ENCODE results near the gene SFXN5.

The SFXN5 gene

GRCh38 chr2:72919414-72920317 lies 151.8 kb downstream of the SFXN5 start:
- Mint-ChIP-seq H3K4me1 (peaks cover 28% of the 10 kb centered on the region), H3K27ac (ENCODE audit: low read depth) (no peak overlapping the region), H3K4me3 (peak overlapping the region; percentile 8), H3K9me3 (no peaks in the 10 kb centered on the region), H3K27me3 (peaks cover 84% of the 10 kb centered on the region), H3K36me3 (ENCODE audit: insufficient read depth) (peaks cover 7% of the 10 kb centered on the region)
- ATAC-seq (replicated peaks; ENCODE audit: extremely low read depth, poor library complexity, severe bottlenecking) (no peak), DNase-seq (ENCODE audit: low spot score in 2 of 2) (no peak)

GRCh38 chr2:72917877-72918553 lies 153.5 kb downstream of the SFXN5 start:
- peak overlapping the region; percentile 65 for H3K4me3 Mint-ChIP-seq
- ATAC-seq (replicated peaks; ENCODE audit: extremely low read depth, poor library complexity, severe bottlenecking) (peak; percentile 8), DNase-seq (ENCODE audit: low spot score in 2 of 2) (no peak)
- no peaks in the 10 kb centered on the region for H3K9me3 Mint-ChIP-seq
- peaks cover 87% of the 10 kb centered on the region for H3K27me3 Mint-ChIP-seq
- H3K4me1 Mint-ChIP-seq: peaks cover 38% of the 10 kb centered on the region
- peaks cover 7% of the 10 kb centered on the region for H3K36me3 Mint-ChIP-seq (ENCODE audit: insufficient read depth)
- no peak overlapping the region for H3K27ac Mint-ChIP-seq (ENCODE audit: low read depth)

- peak within 1 kb of the TSS; percentile 58 for H3K27ac Mint-ChIP-seq (ENCODE audit: low read depth)
- peaks cover 7% of the 10 kb centered on the region for H3K36me3 Mint-ChIP-seq (ENCODE audit: insufficient read depth)
- H3K27me3 Mint-ChIP-seq: peaks cover 87% of the 10 kb centered on the region
- ATAC-seq (replicated peaks; ENCODE audit: extremely low read depth, poor library complexity, severe bottlenecking): peak; percentile 17
- H3K4me1 Mint-ChIP-seq: peaks cover 38% of the 10 kb centered on the region
- no peak for DNase-seq (ENCODE audit: low spot score in 2 of 2)
- peak within 1 kb of the TSS; percentile 77 for H3K4me3 Mint-ChIP-seq
- no peaks in the 10 kb centered on the region for H3K9me3 Mint-ChIP-seq
Observed at GRCh38 chr2:72917138-72917876, 154.2 kb downstream of the SFXN5 start, which contains the start of gene EMX1. Gene EMX1, plus strand, starts transcription at chr2:72917519. Its CDS starts 334 bp downstream, at chr2:72917853.

GRCh38 chr2:72916743-72917137 lies 154.8 kb downstream of the SFXN5 start:
- ATAC-seq (replicated peaks; ENCODE audit: extremely low read depth, poor library complexity, severe bottlenecking): no peak
- Mint-ChIP-seq H3K27ac (ENCODE audit: low read depth) (peak overlapping the region; percentile 58), H3K4me1 (peaks cover 38% of the 10 kb centered on the region), H3K9me3 (no peaks in the 10 kb centered on the region), H3K4me3 (peak overlapping the region; percentile 77), H3K36me3 (ENCODE audit: insufficient read depth) (peaks cover 5% of the 10 kb centered on the region), H3K27me3 (peaks cover 87% of the 10 kb centered on the region)
- DNase-seq (ENCODE audit: low spot score in 2 of 2): no peak

- peak overlapping the region; percentile 77 for H3K4me3 Mint-ChIP-seq
Observed at GRCh38 chr2:72915907-72916742, 155.4 kb downstream of the SFXN5 start.

GRCh38 chr2:72915320-72915906 lies 156.1 kb downstream of the SFXN5 start:
- Mint-ChIP-seq H3K27ac (ENCODE audit: low read depth) (no peak overlapping the region), H3K36me3 (ENCODE audit: insufficient read depth) (peaks cover 5% of the 10 kb centered on the region), H3K9me3 (no peaks in the 10 kb centered on the region), H3K4me3 (peak overlapping the region; percentile 77), H3K4me1 (peaks cover 38% of the 10 kb centered on the region), H3K27me3 (peaks cover 87% of the 10 kb centered on the region)
- ATAC-seq (replicated peaks; ENCODE audit: extremely low read depth, poor library complexity, severe bottlenecking) (no peak), DNase-seq (ENCODE audit: low spot score in 2 of 2) (no peak)

More at GRCh38 chr2:72915907-72916742, 155.4 kb downstream of the SFXN5 start:
- peaks cover 5% of the 10 kb centered on the region for H3K36me3 Mint-ChIP-seq (ENCODE audit: insufficient read depth)
- H3K27me3 Mint-ChIP-seq: peaks cover 87% of the 10 kb centered on the region
- ATAC-seq (replicated peaks; ENCODE audit: extremely low read depth, poor library complexity, severe bottlenecking) (peak; percentile 17), DNase-seq (ENCODE audit: low spot score in 2 of 2) (no peak)
- peaks cover 38% of the 10 kb centered on the region for H3K4me1 Mint-ChIP-seq
- H3K27ac Mint-ChIP-seq (ENCODE audit: low read depth): no peak overlapping the region
- H3K9me3 Mint-ChIP-seq: no peaks in the 10 kb centered on the region

GRCh38 chr2:72914589-72915319 lies 156.8 kb downstream of the SFXN5 start:
- Mint-ChIP-seq H3K4me3 (peak overlapping the region; percentile 77), H3K27me3 (peaks cover 87% of the 10 kb centered on the region)

GRCh38 chr2:72914206-72914559 lies 157.3 kb downstream of the SFXN5 start:
- Mint-ChIP-seq H3K4me1 (peaks cover 38% of the 10 kb centered on the region), H3K27me3 (peaks cover 87% of the 10 kb centered on the region), H3K9me3 (no peaks in the 10 kb centered on the region), H3K27ac (ENCODE audit: low read depth) (no peak overlapping the region), H3K4me3 (no peak overlapping the region), H3K36me3 (ENCODE audit: insufficient read depth) (peaks cover 5% of the 10 kb centered on the region)
- no peak for DNase-seq (ENCODE audit: low spot score in 2 of 2)
- no peak for ATAC-seq (replicated peaks; ENCODE audit: extremely low read depth, poor library complexity, severe bottlenecking)

More at GRCh38 chr2:72914589-72915319, 156.8 kb downstream of the SFXN5 start:
- peaks cover 5% of the 10 kb centered on the region for H3K36me3 Mint-ChIP-seq (ENCODE audit: insufficient read depth)
- ATAC-seq (replicated peaks; ENCODE audit: extremely low read depth, poor library complexity, severe bottlenecking) (no peak), DNase-seq (ENCODE audit: low spot score in 2 of 2) (no peak)
- H3K9me3 Mint-ChIP-seq: no peaks in the 10 kb centered on the region
- H3K27ac Mint-ChIP-seq (ENCODE audit: low read depth): no peak overlapping the region
- H3K4me1 Mint-ChIP-seq: peaks cover 38% of the 10 kb centered on the region

- Mint-ChIP-seq H3K27ac (ENCODE audit: low read depth) (no peak overlapping the region), H3K9me3 (no peaks in the 10 kb centered on the region), H3K27me3 (peaks cover 87% of the 10 kb centered on the region), H3K4me1 (peaks cover 36% of the 10 kb centered on the region), H3K36me3 (ENCODE audit: insufficient read depth) (peaks cover 4% of the 10 kb centered on the region), H3K4me3 (peak overlapping the region; percentile 4)
- ATAC-seq (replicated peaks; ENCODE audit: extremely low read depth, poor library complexity, severe bottlenecking) (no peak), DNase-seq (ENCODE audit: low spot score in 2 of 2) (no peak)
Observed at GRCh38 chr2:72913486-72914205, 157.9 kb downstream of the SFXN5 start.

- H3K27ac Mint-ChIP-seq (ENCODE audit: low read depth): no peak overlapping the region
- no peak overlapping the region for H3K4me3 Mint-ChIP-seq
- peaks cover 26% of the 10 kb centered on the region for H3K4me1 Mint-ChIP-seq
- H3K9me3 Mint-ChIP-seq: no peaks in the 10 kb centered on the region
- H3K27me3 Mint-ChIP-seq: peaks cover 92% of the 10 kb centered on the region
- ATAC-seq (replicated peaks; ENCODE audit: extremely low read depth, poor library complexity, severe bottlenecking) (no peak), DNase-seq (ENCODE audit: low spot score in 2 of 2) (no peak)
- no peaks in the 10 kb centered on the region for H3K36me3 Mint-ChIP-seq (ENCODE audit: insufficient read depth)
Observed at GRCh38 chr2:72911256-72911655, 160.3 kb downstream of the SFXN5 start.
